BLaER1 treated with 17β-estradiol and CSF1 and Interleukin-3, amounts not matched to agents 10 nM and 100 nM (cell line): ENCODE data around the gene HSPA9.

Source experiments
- H3K27ac ChIP-seq, 11 experiments: shearing (Covaris generic); formaldehyde crosslinking; 2 replicates each; pipeline ENCODE4 v1.8.1; 2022
- H3K27me3 ChIP-seq, 11 experiments: shearing (Covaris generic); formaldehyde crosslinking; 2 replicates each; pipeline ENCODE4 v1.8.1; 2022
- H3K36me3 ChIP-seq, 11 experiments: shearing (Covaris generic); formaldehyde crosslinking; 2 replicates each; pipeline ENCODE4 v1.8.1; 2022
- H3K4me1 ChIP-seq, 10 experiments: shearing (Covaris generic); formaldehyde crosslinking; 2 replicates each; pipeline ENCODE4 v1.8.1; 2022
- H3K4me2 ChIP-seq, 11 experiments: shearing (Covaris generic); formaldehyde crosslinking; 2 replicates each; pipeline ENCODE4 v1.8.1; 2022
- H3K4me3 ChIP-seq, 10 experiments: shearing (Covaris generic); formaldehyde crosslinking; 2 replicates each; pipeline ENCODE4 v1.8.1; 2022
- H3K9ac ChIP-seq, 11 experiments: shearing (Covaris generic); formaldehyde crosslinking; 2 replicates each; pipeline ENCODE4 v1.8.1; 2022
- H3K9me3 ChIP-seq, 11 experiments: shearing (Covaris generic); formaldehyde crosslinking; replicated peaks in 1 of 11; 2 replicates each; pipeline ENCODE4 v1.8.1; 2022
- H4K20me1 ChIP-seq, 11 experiments: shearing (Covaris generic); formaldehyde crosslinking; 2 replicates each; pipeline ENCODE4 v1.8.1; 2022
- Cebpa-rat ChIP-seq, 11 experiments: shearing (Covaris generic); IDR thresholded peaks; 2 replicates each; pipeline ENCODE4 v1.8.1; 2022

The HSPA9 gene

GRCh38 chr5:138570871-138571270 is 4.3 kb downstream of the HSPA9 start:
- H4K20me1 ChIP-seq, result peaks cover 67 to 90% (median 86%) of the 10 kb centered on the region in 11 experiments; a peak in 21 of 22 replicates
- no peaks in the 10 kb centered on the region for H3K9me3 ChIP-seq
- H3K4me2 ChIP-seq, result no peak overlapping the region; a peak in 1 of 22 replicates
- peak overlapping the region in 2 of 11 experiments; percentile 8 to 16; a peak in 2 of 22 replicates for H3K9ac ChIP-seq
- peaks cover 12 to 40% (median 21%) of the 10 kb centered on the region in 10 experiments; a peak in 19 of 20 replicates for H3K4me1 ChIP-seq
- no peak for TF ChIP-seq Cebpa-rat (IDR thresholded peaks at IDR 0.05)
- H3K4me3 ChIP-seq, result no peak overlapping the region
- peaks cover 78 to 86% (median 83%) of the 10 kb centered on the region in 11 experiments for H3K36me3 ChIP-seq
- no peaks in the 10 kb centered on the region for H3K27me3 ChIP-seq
- H3K27ac ChIP-seq, result no peak overlapping the region

GRCh38 chr5:138569782-138570181 is 5.4 kb downstream of the HSPA9 start:
- H3K9ac ChIP-seq, result peak overlapping the region in 4 of 11 experiments; percentile 6 to 49 (median 13); a peak in 4 of 22 replicates
- peaks cover 78 to 100% (median 97%) of the 10 kb centered on the region in 11 experiments; a peak in 21 of 22 replicates for H4K20me1 ChIP-seq
- no peak overlapping the region for H3K27ac ChIP-seq
- no peaks in the 10 kb centered on the region for H3K27me3 ChIP-seq
- H3K4me1 ChIP-seq, result peaks cover 11 to 39% (median 21%) of the 10 kb centered on the region in 10 experiments; a peak in 19 of 20 replicates
- H3K9me3 ChIP-seq, result no peaks in the 10 kb centered on the region
- peak overlapping the region in 3 of 11 experiments; percentile 14 to 22 (median 18); a peak in 4 of 22 replicates for H3K4me2 ChIP-seq
- H3K4me3 ChIP-seq, result no peak overlapping the region
- no peak for TF ChIP-seq Cebpa-rat (IDR thresholded peaks at IDR 0.05)
- peaks cover 89 to 97% (median 94%) of the 10 kb centered on the region in 11 experiments for H3K36me3 ChIP-seq

- Histone ChIP-seq H3K4me1 (peaks cover 2 to 29% (median 12%) of the 10 kb centered on the region in 10 experiments; a peak in 18 of 20 replicates), H3K4me2 (no peak overlapping the region; a peak in 1 of 22 replicates), H3K27me3 (no peaks in the 10 kb centered on the region), H3K9ac (peak overlapping the region in 1 of 11 experiments; percentile 5; a peak in 2 of 22 replicates), H3K9me3 (no peaks in the 10 kb centered on the region), H4K20me1 (peaks cover 90 to 100% (median 100%) of the 10 kb centered on the region in 11 experiments), H3K27ac (no peak overlapping the region), H3K36me3 (peaks cover 100% of the 10 kb centered on the region in 11 experiments), H3K4me3 (no peak overlapping the region)
- no peak for TF ChIP-seq Cebpa-rat (IDR thresholded peaks at IDR 0.05)
Observed at GRCh38 chr5:138568061-138568824, 7.0 kb downstream of the HSPA9 start.

DNA sequence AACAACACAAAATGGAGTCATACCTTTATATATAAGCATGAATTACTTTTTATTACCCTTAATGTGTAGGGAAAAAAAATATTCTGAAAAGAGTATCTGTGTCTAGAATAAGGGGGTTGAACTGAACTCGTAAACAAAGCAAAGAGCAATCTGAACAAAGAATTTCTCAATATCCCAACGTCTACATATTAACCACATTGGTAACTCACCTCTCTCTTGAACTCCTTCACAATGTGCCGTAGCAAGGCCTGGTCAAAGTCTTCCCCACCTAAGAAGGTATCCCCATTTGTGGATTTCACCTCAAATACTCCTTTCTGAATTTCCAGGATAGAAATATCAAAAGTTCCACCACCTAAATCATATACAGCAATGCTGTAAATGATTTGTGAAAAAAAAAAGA is 8.4 kb downstream of the HSPA9 start:
- no peak overlapping the region for H3K4me3 ChIP-seq
- H3K27me3 ChIP-seq, result no peaks in the 10 kb centered on the region
- H3K9me3 ChIP-seq, result no peaks in the 10 kb centered on the region
- peaks cover 94 to 100% (median 97%) of the 10 kb centered on the region in 11 experiments for H3K36me3 ChIP-seq
- no peak overlapping the region for H3K4me2 ChIP-seq
- H3K27ac ChIP-seq, result no peak overlapping the region
- H3K9ac ChIP-seq, result no peak overlapping the region; a peak in 1 of 22 replicates
- no peak for TF ChIP-seq Cebpa-rat (IDR thresholded peaks at IDR 0.05)
- peaks cover 0 to 16% (median 5%) of the 10 kb centered on the region in 10 experiments; a peak in 5 of 20 replicates for H3K4me1 ChIP-seq
- peaks cover 87 to 100% (median 98%) of the 10 kb centered on the region in 11 experiments for H4K20me1 ChIP-seq

- H3K4me2 ChIP-seq, result no peak overlapping the region
- H3K4me3 ChIP-seq, result no peak overlapping the region
- peaks cover 87 to 100% (median 98%) of the 10 kb centered on the region in 11 experiments for H4K20me1 ChIP-seq
- H3K27me3 ChIP-seq, result no peaks in the 10 kb centered on the region
- no peaks in the 10 kb centered on the region for H3K9me3 ChIP-seq
- no peak overlapping the region for H3K27ac ChIP-seq
- peaks cover 94 to 100% (median 97%) of the 10 kb centered on the region in 11 experiments for H3K36me3 ChIP-seq
- peaks cover 0 to 10% (median 0%) of the 10 kb centered on the region in 10 experiments; a peak in 5 of 20 replicates for H3K4me1 ChIP-seq
- no peak for TF ChIP-seq Cebpa-rat (IDR thresholded peaks at IDR 0.05)
- H3K9ac ChIP-seq, result no peak overlapping the region
Observed at GRCh38 chr5:138565100-138565821, 9.9 kb downstream of the HSPA9 start.

DNA sequence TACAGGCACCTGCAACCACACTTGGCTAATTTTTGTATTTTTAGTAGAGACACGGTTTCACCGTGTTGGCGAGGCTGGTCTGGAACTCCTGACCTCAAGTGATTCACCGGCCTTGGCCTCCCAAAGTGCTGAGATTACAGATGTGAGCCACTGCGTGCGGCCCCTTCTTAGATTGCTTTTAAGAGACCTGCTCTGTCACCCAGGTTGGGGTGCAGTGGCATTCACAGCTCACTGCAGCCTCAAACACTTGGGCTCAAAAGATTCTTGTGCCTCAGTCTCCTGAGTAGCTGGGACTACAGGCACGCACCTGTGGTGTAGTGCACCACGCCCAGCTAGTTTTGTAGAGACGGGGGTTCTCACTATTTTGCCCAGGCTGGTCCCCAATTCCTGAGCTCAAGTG is 11.0 kb downstream of the HSPA9 start:
- no peak for TF ChIP-seq Cebpa-rat (IDR thresholded peaks at IDR 0.05)
- H3K9ac ChIP-seq, result no peak overlapping the region
- H3K27ac ChIP-seq, result no peak overlapping the region
- H3K4me3 ChIP-seq, result no peak overlapping the region
- peaks cover 87 to 100% (median 98%) of the 10 kb centered on the region in 11 experiments for H4K20me1 ChIP-seq
- no peaks in the 10 kb centered on the region for H3K27me3 ChIP-seq
- peaks cover 0 to under 1% (median 0%) of the 10 kb centered on the region in 10 experiments; a peak in 3 of 20 replicates for H3K4me1 ChIP-seq
- H3K4me2 ChIP-seq, result no peak overlapping the region
- H3K36me3 ChIP-seq, result peaks cover 94 to 100% (median 97%) of the 10 kb centered on the region in 11 experiments
- no peaks in the 10 kb centered on the region for H3K9me3 ChIP-seq

- TF ChIP-seq Cebpa-rat (IDR thresholded peaks at IDR 0.05), result no peak
- no peaks in the 10 kb centered on the region for H3K27me3 ChIP-seq
- H3K36me3 ChIP-seq, result peaks cover 94 to 100% (median 97%) of the 10 kb centered on the region in 11 experiments
- H3K4me3 ChIP-seq, result no peak overlapping the region
- peaks cover 87 to 100% (median 98%) of the 10 kb centered on the region in 11 experiments for H4K20me1 ChIP-seq
- H3K9me3 ChIP-seq, result no peaks in the 10 kb centered on the region
- H3K27ac ChIP-seq, result no peak overlapping the region
- H3K4me2 ChIP-seq, result no peak overlapping the region
- H3K4me1 ChIP-seq, result no peaks in the 10 kb centered on the region; a peak in 2 of 20 replicates
- peak overlapping the region in 1 of 11 experiments; percentile 22; a peak in 1 of 22 replicates for H3K9ac ChIP-seq
Observed at GRCh38 chr5:138563340-138564118, 11.7 kb downstream of the HSPA9 start.

DNA sequence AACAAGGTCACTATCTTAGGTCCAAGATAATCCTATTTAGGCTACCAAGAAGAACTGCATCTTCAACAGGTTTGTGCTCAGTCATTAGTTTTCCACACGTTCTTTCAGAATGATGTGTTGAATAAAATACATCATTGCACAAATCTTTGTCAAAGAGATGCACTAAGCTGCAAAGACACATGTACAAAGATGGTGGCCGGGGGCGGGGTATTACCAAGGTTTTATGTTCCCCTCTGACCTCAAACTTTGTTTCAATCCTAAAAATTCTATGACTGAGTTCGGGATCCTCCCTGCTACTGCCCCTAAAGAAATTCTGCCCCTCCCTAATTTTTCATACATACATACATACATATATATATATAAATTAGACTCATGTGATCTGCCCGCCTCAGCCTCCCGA is 14.2 kb downstream of the HSPA9 start:
- Histone ChIP-seq H3K9ac (no peak overlapping the region), H3K4me3 (no peak overlapping the region), H3K36me3 (peaks cover 94 to 100% (median 97%) of the 10 kb centered on the region in 11 experiments), H3K4me2 (no peak overlapping the region), H4K20me1 (peaks cover 85 to 100% (median 98%) of the 10 kb centered on the region in 11 experiments), H3K27ac (no peak overlapping the region), H3K27me3 (no peaks in the 10 kb centered on the region), H3K4me1 (no peaks in the 10 kb centered on the region; a peak in 1 of 20 replicates), H3K9me3 (no peaks in the 10 kb centered on the region)
- TF ChIP-seq Cebpa-rat (IDR thresholded peaks at IDR 0.05), result no peak
